ENCODE results near the gene NPAS2.

NPAS2 gene

DNA sequence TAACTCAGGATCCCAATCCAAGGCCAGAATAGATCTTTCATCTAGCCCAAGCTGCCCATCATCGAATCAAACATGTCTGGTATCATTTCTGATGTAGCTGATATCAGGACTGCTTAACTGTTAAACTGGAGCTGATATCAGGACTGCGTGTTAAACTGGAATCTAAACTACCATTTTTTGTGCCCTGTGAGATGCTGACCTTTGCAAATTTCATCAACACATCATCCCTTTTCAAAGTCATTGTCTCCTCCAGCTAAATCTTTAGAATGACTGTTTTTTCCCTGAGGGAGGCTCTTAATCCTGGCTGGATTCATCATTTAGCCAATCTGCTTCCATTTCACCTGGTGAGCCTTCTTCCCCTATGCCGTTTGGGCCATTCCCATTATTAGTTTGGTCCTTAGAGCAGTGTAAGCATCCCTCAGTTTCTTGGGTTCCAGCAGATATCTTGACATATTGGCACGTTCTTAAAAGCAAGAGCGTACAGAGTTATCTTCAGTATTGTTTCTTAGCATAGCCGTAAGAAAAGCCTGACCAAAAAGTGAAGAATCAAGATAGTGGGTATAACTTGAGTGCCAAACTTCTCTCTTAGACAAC, 194.4 kb downstream of the NPAS2 start:
- DNase-seq = no peak

DNA sequence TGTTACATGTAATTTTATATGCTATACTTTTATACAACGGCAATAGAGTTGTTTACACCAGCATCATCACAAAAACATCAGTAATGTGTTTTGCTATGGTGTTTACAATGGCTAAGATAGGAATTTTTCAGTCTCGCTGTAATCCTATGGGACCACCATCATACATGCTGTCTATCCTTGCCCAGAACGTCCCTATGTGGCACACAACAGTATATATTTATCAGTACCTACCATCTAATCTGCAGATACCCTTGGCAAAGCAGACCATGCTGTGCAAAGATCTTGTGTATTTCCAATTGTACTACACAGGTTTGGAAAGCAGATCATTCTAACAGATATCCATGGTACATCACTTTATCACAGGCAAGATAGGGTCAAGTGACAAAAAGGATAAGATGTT, 197.4 kb downstream of the NPAS2 start:
- DNase-seq = no peak

DNA sequence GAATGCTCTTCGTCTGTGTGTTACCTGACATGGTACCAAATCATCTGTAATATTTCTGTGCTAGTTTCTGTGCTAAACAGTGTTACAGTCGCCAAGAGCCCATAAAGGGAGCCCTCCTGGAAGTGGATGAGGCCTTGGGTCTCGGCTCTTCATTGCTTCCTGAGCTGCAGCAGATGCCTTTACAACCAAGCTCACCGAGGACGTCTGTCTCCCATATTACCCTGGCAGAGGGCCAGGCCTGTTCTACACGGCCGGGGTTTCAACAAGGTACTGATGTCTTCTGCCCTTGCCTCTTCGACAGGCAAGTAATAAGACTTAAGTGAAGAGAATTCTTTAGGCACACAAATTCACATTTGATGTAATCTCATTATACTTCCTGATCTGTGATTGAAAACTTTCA, 199.0 kb downstream of the NPAS2 start:
- DNase-seq = peak in 1 of 14 donors; percentile 32

DNA sequence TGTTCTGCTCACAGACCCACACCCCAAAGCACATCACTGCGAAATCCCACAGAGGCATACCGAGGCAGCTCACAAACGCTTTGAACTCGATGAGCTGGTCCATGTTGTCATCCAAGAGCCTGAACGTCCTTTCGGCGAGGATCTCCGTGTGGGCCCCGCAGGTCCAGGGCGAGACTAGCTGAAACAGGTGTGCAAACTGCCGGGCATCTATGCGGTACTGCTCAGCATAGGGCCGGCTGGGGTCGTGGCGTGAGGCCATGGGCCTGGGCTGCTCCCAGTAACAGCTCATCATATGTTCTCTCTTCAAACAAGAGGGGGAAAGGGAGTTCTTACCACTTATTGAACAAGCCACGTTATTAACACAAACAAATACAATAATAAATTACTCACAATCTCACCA, 202.3 kb downstream of the NPAS2 start:
- no peak for DNase-seq

DNA sequence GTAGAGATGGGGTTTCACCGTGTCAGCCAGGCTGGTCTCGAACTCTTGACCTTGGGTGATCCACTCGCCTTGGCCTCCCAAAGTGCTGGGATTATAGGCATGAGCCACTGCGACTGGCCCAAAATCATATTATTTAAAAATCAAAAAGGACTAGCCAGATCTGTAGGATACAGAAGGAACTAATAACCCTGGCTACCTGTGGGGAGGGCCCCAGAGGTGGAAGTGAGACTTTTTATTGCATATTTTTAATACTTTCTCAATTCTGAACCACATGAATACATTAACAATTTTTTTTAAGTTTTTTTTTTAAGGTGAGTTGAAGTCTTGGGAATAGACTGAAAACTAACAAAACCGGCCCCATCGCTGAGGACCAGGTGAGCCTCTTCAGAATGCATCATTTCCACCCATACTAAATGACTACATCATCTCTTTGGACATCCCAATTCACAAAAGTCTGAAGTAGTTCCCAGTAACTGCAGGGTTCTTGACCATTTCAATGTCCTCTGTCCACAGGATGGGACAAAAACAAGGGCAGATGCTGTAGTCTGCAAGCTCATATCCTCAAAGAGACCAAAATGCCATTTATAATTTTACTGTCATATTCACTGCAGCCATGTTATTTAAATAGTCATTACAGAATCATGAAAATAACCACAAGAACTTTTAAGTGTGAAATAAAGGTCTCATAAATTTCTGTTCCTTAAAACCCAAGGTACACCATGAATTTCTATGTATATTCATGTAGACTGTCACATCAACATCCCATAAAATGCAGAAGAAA, 203.6 kb downstream of the NPAS2 start:
- DNase-seq = no peak

DNA sequence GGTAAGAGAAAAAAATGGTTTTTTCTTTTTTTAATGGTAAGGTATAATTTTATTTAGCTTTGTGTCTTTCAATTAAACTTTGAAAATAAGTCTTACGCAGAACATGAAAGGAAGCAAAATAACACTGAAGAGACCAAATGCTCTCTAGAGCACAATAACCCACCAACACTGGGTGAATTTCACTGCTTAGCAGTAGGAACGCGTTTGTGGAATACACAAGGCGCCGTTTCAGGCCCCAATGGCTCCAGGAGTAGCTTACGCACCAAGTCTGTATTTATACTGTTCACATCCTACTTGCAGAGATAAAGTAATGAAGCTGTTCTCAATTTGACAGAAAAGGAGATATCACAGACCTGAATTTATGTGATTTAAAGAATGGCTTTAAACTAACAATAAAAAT, 205.6 kb downstream of the NPAS2 start:
- DNase-seq = no peak

DNA sequence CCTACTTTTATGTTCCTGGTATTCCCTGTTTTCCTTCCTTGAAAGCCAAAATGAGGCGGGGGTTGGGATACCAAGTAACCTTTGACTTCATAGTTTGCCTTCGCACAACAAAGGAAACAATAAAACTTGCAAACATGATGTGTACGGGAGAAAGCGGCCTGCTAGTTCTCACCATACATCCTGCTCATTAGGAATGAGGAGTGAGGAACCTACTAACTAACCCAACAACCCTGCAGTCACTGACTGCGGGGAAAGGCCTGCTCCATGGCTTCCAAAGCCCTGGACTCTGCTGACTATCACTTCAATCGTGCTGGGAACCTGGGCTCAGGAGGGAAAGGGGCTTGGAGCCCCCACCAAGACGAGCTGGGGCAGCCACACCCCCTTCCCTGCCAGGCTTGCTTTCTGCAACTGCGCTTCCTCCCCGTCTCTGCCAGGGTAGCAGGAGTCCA, 206.3 kb downstream of the NPAS2 start:
- no peak for DNase-seq

DNA sequence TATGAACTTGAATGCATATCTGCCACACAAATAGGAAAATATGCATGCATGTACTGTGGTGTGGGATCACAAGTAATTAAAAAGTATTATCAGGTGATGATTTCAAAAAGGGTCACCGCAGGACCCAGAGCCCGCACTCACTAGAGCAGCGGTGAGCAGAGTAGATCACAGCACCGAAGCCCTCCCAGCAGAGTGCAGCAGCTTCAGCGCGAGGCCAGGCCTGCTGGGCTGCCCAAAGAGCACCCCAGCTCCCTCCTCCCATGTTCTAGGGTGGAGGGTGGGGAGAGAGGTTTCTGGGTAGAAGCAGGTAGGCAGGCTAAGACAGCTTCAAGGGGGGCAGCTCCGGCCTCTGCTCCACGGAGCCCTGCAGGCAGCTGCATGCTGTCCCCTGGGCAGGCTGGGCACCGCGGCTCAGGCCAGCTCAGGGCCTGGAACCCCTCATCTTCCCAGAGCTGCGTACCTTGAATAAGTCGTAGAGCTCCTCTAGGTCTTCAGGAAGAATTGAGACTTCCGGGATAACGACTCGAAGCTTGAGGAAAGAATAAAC, 207.1 kb downstream of the NPAS2 start:
- no peak for DNase-seq

DNA sequence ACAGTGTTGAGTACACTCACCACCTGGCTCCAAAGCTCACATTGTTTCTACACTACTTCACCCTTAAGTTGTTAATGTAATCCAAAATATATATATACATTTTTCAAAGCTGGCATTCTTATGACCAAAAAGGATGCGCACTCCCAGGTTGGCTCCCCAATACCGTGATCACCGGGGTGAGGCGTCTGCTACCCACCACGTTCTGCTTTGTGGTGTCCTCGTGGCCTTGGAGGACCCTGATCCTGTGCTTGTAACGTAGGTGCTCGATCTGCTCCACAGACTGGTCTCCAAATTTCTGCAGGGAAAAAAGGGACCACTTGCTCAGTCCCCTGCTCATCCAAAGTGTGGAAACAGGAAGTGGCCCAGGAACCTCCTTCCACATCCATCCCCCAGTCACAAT, 207.9 kb downstream of the NPAS2 start:
- DNase-seq = no peak

DNA sequence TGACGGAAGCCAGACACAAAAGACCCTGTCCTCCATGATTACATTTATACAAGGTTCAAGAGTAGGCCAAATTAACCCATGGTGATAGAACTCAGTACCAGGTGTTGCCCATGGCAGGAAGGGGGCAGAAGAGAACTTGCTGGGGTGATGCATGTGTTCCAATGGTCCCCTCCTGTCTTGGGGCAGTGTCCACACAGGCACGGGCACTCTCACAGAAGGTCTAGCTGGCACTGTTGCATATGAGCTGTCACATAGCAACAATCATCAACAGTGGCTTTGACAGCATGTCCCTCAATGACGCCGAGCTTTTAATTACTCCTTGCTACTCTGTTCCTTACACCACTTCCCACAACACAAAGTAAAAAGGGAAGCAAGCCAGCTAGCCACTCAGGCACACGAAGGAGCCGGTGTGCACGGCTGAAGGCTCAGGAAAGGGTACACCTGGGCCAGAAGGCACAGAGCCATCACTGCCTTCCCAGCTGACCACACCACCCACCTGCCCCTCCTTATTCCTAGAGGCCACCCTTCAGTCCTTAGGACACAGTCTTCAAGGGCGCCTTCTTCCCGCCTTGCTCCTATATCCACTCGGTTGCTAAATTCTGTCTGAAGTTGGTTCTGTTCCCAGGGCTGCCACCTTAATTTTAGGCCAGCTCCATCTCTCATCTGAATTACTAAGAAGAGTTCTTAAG, 211.1 kb downstream of the NPAS2 start:
- DNase-seq = no peak

DNA sequence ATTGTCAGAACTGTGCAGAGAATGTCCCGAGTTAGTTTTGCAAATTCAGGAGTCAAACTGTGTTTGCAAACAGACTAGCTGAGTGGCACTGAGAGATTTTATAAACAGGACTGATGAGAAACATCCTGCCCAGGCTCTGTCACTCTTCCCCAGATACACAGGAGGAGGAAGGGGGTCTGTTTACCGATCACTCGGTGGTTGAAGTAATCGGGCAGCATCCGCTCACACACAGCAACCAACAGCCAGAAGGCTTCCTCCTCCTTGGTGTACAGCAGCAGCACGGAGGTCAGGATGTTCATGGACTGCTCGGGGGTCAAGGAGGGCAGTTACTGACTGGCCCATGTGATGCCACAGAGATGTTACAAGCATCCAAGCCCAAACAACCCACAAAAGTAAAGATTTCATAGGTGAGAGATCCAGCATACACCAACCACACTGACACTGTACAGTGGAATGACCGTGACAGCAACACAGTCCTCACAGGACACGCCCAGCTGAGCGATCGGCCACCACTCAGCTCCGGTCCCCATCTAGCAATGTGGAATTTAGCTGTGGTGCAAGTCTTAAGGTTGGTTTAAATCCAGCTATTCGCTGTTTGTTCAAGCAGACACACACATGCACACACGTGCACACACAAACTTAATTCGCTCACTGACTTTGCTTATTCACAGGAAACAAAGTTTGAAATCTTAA, 212.3 kb downstream of the NPAS2 start:
- DNase-seq = no peak

DNA sequence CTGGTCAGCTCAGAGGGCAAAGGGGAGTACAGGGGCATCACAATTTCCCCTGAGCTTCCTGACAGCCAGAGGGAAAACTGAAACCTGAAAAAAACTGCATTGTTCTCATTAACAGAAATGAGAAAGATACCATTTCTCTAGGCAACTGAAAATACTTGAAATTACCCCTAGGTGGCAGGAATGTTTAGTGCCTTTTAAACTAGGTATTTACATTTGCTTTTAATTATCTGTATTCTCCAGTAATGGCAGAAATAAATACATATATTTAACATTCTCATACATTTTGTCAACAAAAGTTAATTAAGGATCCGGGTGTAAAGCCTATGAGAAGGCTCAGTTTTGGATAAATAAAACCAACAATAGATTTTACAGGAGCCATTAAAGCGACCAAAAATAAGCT, 216.6 kb downstream of the NPAS2 start:
- DNase-seq = no peak

DNA sequence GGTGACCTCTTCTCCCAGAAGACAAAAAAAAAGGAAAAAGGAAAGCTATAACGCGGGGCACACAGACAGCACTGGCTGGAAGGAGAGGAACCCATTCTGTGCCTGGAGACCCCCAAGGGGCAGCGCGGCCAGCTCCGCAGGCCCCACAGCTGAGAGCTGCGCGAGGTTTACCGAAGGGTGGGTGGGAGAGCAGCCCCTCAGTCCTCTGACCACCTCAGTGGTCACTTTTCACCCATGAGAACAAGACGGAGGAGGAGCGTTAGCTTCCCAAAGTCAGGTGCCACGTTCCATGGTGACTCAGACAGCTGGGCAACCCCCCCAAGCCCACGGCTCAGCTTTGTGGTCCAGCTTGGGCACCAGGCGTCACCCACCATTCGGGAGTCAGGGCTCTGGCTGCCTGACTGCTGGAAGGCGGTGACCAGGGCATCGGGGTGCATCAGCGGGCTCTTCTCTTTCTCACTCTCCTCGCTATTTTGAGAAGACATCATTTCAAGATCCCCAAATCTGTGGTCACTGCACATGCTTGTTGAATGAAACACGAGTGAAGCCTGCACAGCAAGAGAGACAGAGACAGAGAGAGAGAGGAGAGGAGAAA, 217.3 kb downstream of the NPAS2 start:
- DNase-seq = no peak

DNA sequence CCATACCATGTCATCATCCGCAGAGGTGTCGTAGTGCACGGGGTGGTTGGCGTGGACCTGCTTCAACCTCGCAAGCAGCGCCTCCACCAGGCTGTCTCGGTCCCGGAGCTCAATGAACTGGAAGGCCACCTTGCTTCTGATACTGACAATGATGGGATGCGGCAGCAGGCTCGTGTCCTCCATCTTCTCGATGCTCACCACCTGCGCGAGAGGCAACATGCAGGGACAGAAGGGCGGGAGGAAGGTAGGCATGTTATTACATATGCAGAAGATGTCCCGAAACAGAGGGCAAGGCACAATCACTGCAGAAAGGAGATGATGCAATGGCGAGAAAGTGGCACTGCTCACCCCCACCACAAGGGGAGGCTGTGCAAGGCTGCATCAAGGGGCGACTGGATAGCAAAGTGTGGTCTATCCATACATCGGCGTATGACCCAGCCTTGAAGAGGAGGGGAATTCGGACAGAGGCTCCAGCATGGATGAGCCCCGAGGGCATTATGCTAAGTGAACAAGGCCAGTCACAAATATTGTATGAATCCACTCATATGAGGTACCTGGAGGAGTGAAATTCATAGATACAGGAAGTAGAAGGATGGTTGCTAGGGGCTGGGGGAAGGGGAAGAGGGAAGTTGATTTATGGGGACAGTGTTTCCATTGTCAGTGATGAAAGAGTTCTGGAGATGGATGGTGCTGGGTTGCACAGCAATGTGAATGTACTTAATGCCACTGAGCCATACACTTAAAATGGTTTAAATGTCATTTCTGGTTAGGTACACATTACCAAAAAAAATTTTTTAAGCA, 218.7 kb downstream of the NPAS2 start:
- no peak for DNase-seq

DNA sequence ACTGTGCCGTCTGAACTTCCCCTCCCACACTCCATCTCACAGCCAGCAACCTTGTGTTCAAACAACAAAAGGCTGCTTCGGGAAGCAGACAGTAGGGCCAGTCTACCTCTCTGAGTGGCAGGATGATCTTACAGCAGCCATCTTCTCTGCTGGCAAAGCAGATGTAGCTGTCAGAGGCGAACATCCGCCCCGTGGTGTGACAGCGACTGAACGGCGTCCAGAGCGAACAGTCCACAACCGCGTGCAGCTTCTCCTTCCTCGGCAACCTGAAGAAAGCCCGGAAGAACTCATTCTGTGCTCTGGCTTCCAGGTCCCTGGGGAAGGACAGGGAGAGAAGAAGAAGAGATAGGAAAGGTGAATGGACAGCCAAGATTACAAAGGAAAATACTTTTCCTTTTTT, 220.1 kb downstream of the NPAS2 start:
- no peak for DNase-seq

DNA sequence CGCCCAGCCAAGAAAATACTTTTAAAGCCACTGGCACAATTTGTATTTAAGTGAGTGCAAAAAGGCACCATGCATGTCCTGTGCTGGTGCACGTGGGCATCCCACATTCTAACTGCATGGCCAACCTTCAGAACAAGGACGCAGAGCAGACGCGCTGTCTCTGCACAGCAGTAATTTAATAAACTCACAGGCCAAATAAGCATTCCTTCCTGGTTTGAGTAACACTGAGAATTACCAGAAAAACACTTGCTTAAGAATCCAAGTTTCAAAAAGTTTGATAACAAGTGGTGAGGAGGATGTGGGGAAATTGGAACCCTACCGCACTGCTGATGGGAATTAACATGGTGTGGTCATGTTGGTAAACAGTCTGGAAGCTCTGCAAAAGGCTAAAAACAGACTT, 220.8 kb downstream of the NPAS2 start:
- no peak for DNase-seq

DNA sequence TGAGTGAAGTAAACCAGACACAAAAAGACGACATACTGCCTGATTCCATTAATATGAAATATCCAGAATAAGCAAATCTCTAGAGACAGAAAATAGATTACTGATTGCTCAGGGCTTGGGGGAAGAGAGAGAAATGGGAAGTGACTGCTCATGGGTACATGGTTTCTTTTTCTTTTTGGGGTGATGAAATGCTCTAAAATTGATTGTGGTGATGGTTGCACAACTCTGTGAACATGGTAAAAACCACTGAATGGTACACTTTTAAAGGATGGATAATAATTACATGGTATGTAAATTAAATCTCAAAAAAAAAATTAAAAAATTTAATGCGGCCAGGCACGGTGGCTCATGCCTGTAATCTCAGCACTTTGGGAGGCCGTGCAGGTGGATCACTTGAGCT, 221.5 kb downstream of the NPAS2 start:
- no peak for DNase-seq

DNA sequence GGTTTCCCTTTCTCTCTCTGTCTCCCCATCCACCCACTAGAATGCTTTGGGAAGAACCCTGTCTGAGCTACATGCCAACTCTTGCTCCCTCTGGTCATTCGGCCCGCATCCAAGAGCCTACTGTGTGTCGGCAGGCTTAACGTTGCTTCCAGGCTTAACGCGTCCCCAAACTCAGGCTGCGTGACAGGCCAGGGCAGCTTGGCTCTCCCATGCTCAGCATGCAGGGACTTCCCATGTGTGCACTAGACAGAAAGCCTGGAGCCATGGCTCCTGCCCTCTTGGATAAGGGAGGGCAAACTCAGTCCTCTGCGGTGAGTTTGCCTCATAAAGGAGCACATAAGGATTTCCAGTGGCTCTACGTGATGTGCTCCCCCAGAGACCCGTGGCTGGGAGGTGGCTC, 225.4 kb downstream of the NPAS2 start:
- peak in 1 of 14 donors; percentile 5 for DNase-seq
